NCI-H1048 (cell line): Measurements from ENCODE around the gene ZNF512.
A peak's percentile ranks its signal among the peaks of the same experiment; 100 is the strongest.
"Not testable (repeated sequence)": the region's sequence is repeated elsewhere in the genome, so short reads cannot be mapped to it uniquely, and the experiment has no call there.

Source experiments
- DNase-seq: peaks from one replicate; lab custom pipeline; 2025; lab: John Stamatoyannopoulos, UW

ZNF512 gene

DNA sequence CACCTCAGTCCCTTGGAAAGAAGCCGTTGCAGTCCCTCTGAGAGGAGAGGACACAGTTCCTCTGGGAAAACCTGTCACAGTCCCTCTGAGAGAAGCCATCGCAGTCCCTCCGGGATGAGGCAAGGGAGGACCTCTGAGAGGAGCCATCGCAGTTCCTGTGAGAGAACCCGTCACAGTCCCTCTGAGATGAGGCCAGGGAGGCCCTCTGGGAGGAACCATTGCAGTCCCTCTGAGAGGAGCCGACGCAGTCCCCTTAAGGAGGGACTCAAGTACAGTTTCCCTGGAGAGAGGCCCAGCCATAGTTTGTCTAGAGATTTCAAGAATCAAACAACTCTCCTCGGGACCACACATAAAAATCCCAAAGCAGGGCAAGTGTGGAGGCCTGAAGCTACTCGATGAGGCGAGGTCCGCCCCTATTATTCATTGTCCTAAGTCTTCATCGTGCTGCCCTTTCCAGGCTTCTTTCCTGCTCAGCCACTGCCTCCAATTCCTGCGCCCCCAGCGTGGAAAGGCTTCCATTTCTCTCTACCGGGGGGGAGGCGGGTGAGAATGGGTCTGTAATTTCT is 630 bp upstream of the ZNF512 start:
- DNase-seq, result no peak

DNA sequence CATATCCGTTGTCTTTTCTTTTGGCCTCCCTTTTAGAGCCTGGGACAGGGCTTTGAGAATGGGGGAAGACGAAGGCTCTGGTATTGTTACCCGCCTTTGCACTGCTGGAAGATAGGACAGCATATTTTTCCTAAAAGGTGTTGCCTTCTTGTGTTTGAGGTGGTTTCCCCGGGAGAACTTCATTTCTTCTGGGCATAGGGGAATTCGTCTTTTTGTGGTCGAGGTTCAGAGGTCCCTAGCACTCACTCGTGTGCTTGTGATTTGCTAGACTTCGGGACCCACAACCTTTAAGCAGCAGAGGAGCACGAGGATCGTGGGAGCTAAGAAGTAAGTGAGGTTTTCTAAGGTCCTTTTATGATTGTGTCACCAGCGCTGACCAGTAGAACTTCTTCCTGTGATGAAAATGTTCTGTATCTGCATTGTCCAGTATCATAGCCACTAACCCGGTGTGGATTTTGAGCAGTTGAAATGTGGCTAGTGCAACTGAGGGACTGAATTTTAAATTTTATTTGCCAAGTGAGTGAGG is 611 bp downstream of the ZNF512 start:
- no peak for DNase-seq

DNA sequence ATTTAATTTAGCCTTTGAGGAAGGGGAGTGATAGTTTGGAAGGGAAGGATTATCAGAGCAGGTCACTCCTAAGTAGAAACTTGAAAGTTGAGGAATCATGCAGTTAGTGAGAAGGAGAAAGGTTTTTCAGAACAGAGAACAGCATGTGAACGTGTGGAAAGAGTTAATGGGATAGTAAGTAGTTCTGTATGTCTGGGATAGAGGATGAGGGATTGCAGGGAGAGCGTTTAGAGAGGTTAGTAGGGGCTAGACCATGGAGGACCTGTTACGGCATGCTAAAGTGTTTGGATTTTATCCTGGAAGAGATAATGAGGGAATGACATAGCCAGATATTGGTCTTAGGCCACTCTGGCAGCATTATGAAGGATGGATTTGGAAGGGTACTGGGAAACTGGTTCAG is 1.8 kb downstream of the ZNF512 start:
- no peak for DNase-seq

DNA sequence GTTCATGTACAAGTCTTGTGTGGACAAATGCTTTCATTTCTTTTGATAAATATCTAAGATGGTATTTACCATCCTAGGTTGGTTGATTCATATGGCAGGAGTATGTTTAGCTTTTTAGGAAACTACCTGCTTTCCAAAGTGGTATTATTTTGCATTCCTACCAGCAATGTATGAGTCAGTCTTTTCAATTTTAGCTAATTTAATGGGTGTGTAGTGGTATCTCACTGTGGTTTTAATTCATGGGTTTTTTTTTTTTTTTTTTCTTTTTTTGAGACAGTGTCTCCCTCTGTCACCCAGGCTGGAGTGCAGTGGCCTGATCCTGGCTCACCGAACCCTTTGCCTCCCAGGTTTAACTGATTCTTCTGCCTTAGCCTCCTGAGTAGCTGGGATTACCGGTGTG is 4.2 kb downstream of the ZNF512 start:
- no peak for DNase-seq

DNA sequence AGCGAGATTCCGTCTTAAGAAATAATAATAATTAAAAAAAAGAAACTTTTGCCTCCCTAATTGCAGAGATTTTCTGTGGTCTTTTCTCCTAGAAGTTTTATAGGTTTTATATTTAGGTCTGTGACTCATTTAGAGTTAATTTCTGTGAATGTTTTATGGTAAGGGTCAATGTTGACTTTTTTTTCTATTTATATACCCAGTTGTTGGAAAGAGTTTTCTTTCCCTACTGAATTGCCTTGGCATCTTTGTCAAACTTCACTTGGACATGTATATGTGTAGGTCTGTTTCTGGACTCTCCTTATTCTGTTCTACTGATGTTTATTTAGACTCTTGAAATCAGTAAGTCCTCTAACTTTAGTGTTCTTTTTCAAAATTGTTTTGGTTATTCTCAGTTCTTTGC is 5.5 kb downstream of the ZNF512 start:
- DNase-seq, result no peak

DNA sequence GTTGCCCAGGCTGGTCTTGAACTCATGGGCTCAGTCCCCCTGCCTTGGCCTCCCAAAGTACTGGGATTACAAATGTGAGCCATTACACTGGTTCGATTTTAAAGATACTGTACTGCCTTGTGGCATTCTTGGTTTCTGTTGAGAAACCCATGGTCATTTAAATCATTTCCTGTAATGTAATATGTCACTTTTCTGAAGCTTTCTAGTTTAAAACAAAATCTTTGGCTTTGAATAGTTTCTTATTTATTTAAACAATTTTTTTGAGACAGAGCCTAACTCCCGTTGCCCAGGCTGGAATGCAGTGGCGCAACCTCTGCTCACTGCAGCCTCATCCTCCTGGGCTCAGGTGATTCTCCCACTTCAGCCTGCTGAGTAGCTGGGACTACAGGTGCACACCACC is 8.9 kb downstream of the ZNF512 start:
- DNase-seq, result no peak

DNA sequence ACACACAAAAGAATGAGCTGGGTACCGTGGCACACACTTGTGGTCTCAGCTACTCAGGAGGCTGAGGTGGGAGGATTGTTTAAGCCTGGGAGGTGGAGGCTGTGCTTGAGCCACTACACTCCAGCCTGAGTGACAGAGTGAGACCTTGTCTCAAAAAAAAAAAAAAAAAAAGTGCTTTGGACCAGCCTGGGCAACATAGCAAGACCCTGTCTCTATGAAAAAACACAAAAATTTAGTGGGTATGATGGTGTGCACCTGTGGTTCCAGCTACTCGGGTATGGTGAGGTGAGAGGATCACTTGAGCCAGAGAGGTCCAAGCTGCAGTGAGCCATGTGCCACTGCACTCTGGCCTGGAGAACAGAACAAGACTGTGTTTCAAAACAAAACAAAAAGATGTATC is 10.4 kb downstream of the ZNF512 start:
- no peak for DNase-seq

DNA sequence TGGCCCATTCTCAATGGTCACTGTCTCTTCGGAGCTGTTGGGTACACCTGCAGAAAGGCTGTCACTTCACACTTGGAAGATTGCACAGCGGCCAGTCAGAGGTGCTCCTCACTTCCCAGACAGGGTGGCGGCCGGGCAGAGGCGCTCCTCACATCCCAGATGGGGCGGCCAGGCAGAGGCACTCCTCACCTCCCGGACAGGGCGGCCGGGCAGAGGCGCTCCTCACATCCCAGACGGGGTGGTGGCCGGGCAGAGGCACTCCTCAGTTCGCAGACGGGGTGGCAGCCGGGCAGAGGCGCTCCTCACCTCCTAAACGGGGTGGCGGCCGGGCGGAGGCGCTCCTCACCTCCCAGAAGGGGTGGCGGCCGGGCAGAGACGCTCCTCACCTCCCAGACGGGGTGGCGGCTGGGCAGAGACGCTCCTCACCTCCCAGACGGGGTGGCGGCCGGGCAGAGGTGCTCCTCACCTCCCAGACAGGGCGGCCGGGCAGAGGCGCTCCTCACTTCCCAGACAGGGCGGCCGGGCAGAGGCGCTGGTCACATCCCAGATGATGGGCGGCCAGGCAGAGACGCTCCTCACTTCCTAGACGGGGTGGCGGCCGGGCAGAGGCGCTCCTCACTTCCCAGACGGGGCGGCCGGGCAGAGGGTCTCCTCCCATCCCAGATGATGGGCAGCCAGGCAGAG is 11.3 kb downstream of the ZNF512 start:
- not testable (repeated sequence) for DNase-seq

DNA sequence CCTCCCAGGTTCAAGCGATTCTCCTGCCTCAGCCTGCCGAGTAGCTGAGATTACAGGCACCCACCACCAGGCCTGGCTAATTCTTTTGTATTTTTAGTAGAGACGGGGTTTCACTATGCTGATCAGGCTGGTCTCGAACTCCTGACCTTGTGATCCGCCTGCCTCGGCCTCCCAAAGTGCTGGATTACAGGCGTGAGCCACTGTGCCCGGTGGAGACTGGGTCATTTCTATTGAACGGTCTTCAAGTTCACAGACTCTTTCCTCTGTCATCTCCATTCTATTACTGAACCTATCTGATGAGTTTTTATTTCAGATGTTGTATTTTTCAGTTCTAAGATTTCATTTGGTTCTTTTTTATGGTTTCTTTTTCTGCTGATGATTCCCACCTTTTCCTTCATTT is 12.6 kb downstream of the ZNF512 start:
- DNase-seq, result not testable (repeated sequence)

DNA sequence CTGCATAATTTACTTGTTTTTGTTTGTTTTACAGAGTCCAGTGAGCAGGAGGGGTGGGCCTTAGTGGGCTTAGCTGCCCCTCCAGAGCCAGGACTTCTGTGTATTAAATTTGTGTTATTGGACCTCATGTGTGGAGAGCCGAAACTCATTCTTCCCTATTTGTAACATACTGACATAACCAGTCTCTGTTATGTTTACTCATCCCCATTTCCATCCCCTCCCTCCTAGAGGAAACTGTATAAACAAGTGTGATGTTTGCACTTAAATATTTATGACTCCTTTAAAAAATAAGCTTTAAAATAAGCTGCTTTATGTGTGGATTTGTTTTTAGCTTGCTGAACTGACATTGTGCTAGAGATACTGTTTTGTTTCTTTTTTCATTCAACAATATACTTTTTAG is 13.8 kb downstream of the ZNF512 start:
- DNase-seq, result no peak

DNA sequence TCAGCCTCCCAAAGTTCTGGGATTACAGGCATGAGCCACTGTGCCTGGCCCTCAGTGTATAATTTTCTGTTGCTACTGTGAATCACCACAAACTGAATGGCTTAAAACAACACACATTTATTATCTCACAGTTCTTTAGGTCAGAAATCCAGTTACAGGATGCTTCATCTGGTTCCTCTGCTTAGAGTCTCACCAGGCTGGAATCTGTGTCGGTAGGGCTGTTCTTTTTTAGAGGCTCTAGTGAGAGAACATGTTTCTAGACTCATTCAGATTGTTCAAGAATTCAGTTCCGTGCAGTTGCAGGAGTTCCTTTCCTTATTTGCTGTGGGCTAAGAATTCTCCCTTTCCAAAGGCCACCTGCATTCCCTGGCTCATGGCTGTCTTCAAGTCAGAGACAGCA is 23.8 kb downstream of the ZNF512 start:
- DNase-seq, result no peak

DNA sequence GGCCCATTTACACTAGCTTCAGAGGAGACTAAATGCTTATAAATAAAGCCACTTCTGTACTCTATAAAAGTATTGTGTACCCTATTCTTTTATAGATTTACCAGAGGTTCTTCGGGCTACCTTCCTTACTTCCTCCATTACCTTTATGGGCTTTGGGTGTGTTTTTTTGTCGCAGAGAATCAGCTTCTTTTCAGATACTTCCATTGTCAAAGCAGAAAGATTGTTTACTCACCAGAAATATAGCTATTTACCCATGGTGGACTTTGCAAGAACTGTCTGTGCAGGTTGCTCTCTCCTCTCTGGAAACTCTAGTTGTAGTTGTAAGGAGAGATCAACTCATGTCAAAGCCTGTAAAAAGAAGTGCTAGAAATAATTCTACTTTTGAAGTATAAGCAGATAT is 31.1 kb downstream of the ZNF512 start:
- no peak for DNase-seq

DNA sequence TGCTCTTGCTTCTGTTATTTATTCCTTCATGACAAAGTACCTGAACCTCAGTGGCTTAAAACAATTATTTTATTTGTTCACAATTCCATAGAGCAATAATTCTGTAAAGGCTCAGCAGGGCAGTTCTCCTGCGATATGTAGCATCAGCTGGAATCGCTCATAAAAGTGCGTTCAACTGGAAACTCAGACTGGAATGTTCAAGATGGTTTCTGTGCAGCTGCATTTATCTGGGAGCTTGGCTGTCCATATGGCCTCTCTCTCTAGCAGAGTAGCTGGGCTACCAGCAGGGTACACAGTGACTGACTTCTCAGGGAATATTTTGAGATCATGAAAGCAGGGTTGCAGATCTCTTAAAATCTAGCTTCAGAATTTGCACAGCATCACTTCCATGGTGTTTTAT is 32.5 kb downstream of the ZNF512 start:
- DNase-seq, result no peak

DNA sequence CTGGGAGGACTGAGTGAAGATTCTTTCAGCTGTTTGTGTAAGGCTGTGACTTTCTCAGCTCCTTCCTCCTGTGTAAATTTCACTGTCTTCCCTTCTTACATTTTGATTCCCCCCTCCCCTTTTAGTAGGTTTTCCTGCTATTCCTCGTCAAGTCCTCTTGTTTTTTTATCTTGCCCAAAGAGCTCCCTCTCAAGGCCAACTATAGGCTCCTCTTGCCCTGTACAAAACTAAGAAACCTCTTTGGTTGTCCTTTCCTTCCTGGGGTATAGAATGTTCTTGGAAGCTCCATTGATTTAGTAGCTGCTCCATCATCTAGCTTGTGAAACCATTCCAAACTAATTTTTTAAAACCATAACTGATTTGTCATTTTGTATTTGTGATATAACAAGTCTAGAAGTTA is 38.7 kb downstream of the ZNF512 start:
- no peak for DNase-seq

DNA sequence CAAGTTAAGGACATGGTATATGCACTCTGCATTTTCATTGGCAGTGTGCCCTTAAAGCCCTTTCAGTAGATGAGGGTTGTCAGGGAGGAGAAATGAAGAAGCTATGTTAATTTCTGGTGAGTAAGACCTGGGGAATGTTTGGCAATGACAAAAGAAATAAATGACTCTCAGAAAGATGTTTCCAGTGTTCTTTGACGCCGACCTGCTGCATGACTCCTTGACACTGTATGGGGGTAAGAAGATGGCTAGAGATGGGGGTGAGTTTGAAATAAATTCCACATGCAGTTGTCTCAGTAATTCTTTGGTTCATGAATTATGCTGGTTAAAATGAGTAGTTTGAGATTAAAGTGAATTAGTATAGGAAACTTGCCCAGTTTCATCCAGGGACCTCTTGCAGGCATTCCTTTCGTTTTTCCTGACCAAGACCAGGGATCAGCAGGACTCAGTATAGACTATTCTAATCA is 40.1 kb downstream of the ZNF512 start:
- no peak for DNase-seq

DNA sequence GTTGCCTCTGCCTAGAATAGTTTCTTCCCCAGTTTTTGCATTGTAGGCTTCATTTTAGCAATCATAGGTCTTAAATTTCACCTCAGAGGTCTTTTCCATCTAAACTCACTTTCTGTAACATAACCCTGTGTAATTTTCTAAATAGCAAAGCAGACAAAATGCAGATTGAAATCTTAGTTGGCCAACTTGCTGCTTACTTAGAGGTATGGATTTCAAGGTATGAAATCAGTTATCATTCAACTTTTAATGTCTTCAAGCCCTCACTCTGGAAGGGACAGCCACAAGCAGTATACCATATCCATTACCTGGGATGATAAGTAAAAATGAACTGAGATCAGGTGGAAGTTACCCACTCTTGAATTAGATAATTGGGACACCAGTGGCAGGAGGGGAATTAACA is 42.1 kb downstream of the ZNF512 start:
- DNase-seq, result no peak

DNA sequence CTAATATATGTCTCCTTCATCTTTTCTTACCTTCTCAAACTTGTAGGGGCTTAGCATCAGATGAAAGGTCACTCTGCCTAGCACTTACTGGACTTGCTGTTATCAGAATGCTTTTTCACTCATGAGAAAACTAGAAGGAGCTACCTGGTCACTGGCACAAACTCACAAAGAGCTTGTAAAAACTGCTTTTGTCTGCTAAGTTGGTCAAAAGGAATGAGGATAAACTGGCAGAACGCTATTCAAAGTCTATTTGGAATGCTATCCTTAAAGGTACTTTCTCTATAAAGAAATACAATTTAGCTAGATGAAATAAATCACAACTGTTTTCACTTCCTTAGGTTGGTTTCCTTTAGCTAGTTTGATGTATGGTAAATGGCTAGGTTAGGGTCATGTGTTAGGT is 43.5 kb downstream of the ZNF512 start:
- not testable (repeated sequence) for DNase-seq

DNA sequence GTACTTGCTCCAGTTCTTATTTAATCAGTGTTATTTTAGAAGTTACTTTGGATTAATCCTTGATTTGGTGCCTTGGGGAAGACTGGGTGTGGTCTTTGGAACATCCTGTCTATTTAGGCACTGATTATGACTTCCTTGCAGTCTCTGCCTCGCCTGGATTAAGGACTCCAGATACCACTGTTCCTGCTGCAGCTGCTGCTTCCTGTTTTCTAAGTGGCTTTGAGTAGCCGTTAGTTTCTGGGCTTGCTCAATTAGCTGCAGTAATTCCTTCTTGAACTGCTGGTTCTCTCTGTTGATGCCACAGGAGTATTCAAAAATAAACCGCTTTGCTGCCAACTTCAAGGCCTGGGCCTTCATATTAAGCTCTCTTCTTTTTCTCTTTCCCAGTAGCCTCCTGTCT is 44.1 kb downstream of the ZNF512 start:
- DNase-seq, result not testable (repeated sequence)

DNA sequence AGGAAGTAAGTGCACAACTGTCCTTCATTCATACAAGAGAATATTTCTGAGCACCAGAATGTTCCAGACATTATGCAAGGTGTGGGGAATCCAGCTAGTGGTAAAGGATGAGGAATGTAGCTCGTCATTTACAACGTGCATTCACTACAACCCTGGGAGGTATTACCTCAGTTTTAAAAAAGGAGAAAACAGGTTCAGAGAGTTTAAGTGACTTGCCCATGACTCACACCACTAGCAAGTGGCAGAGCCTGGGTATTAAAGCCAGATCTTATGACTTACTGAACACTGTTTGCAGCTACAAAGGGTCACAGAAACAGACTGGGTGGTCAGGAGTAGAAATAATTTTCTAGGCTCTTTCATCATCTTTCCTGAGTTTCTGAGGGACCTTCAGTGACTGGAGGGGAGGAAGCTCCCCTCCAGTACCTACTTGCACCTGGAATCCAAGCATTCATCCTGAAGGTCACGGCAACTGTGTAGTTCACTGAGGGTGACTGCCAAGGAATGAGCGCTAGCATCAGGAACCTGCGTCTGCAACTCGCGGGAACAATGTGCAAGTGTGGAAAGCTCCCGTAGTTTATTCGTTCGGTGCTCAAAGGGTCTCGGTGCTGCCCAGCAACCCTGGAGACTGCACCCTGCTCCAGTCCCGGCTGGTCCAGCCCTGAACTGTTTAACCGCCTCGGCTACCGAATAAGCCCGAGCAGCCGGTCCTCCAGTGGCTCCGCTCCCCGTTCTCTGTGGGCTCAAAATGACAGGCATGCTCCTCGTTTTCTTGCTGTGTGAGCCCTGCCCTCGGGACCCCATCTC is 45.3 kb downstream of the ZNF512 start:
- no peak for DNase-seq

DNA sequence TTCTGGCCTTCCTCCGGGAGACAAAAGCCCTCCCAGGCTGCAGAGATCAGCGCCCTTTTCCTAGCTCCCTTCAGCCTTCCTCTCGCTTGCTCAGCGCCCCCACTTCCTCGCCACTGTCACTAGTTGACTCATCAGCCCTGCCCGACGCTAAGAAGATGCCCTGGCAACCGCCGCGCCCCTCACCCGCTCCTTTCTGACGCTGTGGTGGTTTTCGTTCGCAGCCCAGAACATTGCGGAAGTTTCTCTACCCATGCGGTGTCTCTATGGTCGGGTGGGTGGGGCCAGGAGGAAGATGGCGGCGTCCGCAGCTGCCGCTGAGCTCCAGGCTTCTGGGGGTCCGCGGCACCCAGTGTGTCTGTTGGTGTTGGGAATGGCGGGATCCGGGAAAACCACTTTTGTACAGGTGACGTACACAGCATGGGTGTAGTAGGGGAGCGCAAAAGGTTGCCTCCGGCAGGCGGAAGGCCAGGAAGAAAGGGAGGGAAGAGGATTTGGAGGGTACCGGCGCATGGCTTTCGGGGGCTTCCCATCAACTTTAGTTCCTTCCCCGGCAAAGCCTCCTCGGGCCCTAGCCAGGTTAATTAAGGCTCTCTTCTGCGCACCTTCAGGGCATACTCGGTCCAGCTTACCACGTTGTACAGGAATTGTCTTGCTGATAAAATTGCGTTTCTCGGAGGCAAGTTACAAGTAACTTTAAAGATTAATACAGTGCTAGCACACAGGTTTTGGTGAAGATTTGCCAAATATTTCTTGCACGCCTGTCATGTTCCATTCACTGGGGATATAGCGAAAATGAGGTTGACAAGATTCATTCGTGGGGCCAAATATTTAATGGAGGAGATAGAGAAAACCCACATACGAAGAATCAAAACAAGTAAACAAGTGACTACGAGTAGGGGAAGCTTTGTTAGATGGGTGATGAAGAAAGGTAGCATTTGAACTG is 46.2 kb downstream of the ZNF512 start, which contains the start of the genes CCDC121 and GPN1:
TSS of gene CCDC121 (minus strand) at position 246 of the 943 bp plus-strand sequence. CDS start 1,213 bp downstream, outside the sequence.
TSS of gene GPN1 (plus strand) at position 284 of the 943 bp plus-strand sequence. CDS start at position 293, 9 bp downstream.
- peak; percentile 53 for DNase-seq

DNA sequence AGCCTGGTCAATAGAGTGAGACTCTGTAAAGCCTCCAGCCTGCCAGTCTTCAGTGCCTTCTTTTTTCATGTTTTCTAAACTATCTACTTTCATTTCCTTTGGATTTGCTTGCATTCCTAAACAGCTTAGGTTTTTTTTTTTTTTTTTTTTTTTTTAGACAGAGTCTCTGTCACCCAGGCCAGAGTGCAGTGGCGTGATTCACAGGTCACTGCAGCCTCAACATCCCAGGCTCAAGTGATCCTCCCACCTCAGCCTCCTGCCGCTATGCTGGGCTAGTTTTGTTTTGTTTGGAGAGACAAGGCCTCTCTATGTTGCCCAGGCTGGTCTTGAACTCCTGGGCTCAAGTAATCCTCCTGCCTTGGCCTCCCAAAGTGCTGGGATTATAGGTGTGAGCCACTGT is 47.4 kb downstream of the ZNF512 start:
- DNase-seq, result not testable (repeated sequence)

DNA sequence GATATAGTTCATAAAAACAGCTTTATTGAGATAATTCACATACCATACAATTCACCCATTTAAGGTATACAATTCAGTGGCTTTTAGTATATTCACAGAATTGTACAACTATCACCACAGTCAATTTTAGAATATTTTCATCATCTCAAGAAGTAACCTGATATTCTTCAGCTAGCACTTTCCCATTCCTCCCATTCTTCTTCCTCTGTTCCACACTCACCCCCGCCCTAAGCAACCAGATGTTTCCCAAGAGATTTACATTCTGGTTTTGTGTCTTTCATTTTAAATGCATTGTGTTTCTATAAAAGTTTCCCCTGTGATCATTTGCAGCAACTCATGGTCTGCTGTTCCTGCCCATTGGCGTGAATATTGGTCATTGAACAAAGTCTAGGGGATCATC is 51.4 kb downstream of the ZNF512 start:
- no peak for DNase-seq
